ENCODE data around the gene ZNF84.

DNA sequence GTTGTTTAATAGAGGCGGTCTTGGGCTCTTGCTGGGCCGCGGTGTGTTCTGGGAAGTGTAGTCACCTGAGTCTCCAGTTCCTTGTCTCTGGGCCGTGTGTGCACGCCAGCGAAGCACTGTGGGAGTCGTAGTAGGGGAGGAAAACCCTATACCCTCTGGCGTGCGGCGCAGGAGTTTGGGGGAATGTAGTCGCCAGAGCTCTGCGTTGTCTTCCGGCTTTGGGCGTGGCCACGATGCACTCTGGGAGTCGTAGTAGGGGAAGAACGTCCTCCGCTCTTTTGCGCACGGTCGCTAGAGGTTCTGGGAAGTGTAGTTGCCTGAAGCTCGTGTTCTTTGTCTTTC, 42.7 kb downstream of the ZNF84 start:
- TF ChIP-seq, protein P1, sequence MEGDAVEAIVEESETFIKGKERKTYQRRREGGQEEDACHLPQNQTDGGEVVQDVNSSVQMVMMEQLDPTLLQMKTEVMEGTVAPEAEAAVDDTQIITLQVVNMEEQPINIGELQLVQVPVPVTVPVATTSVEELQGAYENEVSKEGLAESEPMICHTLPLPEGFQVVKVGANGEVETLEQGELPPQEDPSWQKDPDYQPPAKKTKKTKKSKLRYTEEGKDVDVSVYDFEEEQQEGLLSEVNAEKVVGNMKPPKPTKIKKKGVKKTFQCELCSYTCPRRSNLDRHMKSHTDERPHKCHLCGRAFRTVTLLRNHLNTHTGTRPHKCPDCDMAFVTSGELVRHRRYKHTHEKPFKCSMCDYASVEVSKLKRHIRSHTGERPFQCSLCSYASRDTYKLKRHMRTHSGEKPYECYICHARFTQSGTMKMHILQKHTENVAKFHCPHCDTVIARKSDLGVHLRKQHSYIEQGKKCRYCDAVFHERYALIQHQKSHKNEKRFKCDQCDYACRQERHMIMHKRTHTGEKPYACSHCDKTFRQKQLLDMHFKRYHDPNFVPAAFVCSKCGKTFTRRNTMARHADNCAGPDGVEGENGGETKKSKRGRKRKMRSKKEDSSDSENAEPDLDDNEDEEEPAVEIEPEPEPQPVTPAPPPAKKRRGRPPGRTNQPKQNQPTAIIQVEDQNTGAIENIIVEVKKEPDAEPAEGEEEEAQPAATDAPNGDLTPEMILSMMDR (IDR thresholded peaks at IDR 0.05), result no peak
- TF ChIP-seq RCOR1 (IDR thresholded peaks at IDR 0.05; ENCODE audit: low read depth, low read length), result no peak
- TF ChIP-seq SREBF2 (IDR thresholded peaks at IDR 0.05), result no peak
- no peak for TF ChIP-seq RFX5 (IDR thresholded peaks at IDR 0.05)

All from A549 (cell line).